NOMO-1 (cell line): ENCODE results near the gene TPCN2.
A peak's percentile ranks its signal among the peaks of the same experiment; 100 is the strongest.
"Not testable (repeated sequence)": the region's sequence is repeated elsewhere in the genome, so short reads cannot be mapped to it uniquely, and the experiment has no call there.

Experiments
- DNase-seq, 2 experiments: peaks; one replicate each; lab custom pipeline; 2025; ENCODE audit not compliant: unreplicated experiment in 2 of 2; lab: John Stamatoyannopoulos, UW

The TPCN2 gene

GRCh38 chr11:69048694-69049489, at the start of gene TPCN2:
Gene TPCN2 (plus strand): TSS chr11:69048932. CDS start chr11:69048998, 66 bp downstream.
- DNase-seq = peak; percentile 91 to 92

- DNase-seq = no peak
These were observed 49.5 kb upstream of the TPCN2 start for GRCh38 chr11:68999093-68999747.

- not testable (repeated sequence) for DNase-seq
These were observed 48.9 kb upstream of the TPCN2 start for GRCh38 chr11:68999748-69000355.

GRCh38 chr11:69000391-69000790, 48.3 kb upstream of the TPCN2 start:
- no peak for DNase-seq

- DNase-seq = no peak
These were observed 47.9 kb upstream of the TPCN2 start for GRCh38 chr11:69000831-69001242.

GRCh38 chr11:69001243-69002081, 47.3 kb upstream of the TPCN2 start:
- no peak for DNase-seq

GRCh38 chr11:69002110-69002569, 46.6 kb upstream of the TPCN2 start:
- no peak for DNase-seq

- DNase-seq = no peak
These were observed 46.0 kb upstream of the TPCN2 start for GRCh38 chr11:69002570-69003231.

- no peak for DNase-seq
These were observed 45.3 kb upstream of the TPCN2 start for GRCh38 chr11:69003301-69003865.

GRCh38 chr11:69003866-69004367, 44.8 kb upstream of the TPCN2 start:
- DNase-seq = no peak

GRCh38 chr11:69004411-69005182, 44.1 kb upstream of the TPCN2 start:
- no peak for DNase-seq

- no peak for DNase-seq
These were observed 43.5 kb upstream of the TPCN2 start for GRCh38 chr11:69005183-69005630.

GRCh38 chr11:69005631-69006368, 42.9 kb upstream of the TPCN2 start:
- DNase-seq = no peak

GRCh38 chr11:69006816-69007215, 41.9 kb upstream of the TPCN2 start:
- DNase-seq = no peak

- DNase-seq = no peak
These were observed 40.8 kb upstream of the TPCN2 start for GRCh38 chr11:69007975-69008381.

GRCh38 chr11:69008737-69009440, 39.8 kb upstream of the TPCN2 start:
- DNase-seq = peak in 1 of 2 experiments; percentile 14

- DNase-seq = no peak
These were observed 39.1 kb upstream of the TPCN2 start for GRCh38 chr11:69009441-69010211.
